GM19455 (cell line): ENCODE results near the gene CSRNP3.

ENCODE experiments used
- ATAC-seq: cut with Tn5 transposase; IDR thresholded peaks from one replicate; pipeline ENCODE4 v1.9.1; 2021; ENCODE audit not compliant: unreplicated experiment

CSRNP3 gene

DNA sequence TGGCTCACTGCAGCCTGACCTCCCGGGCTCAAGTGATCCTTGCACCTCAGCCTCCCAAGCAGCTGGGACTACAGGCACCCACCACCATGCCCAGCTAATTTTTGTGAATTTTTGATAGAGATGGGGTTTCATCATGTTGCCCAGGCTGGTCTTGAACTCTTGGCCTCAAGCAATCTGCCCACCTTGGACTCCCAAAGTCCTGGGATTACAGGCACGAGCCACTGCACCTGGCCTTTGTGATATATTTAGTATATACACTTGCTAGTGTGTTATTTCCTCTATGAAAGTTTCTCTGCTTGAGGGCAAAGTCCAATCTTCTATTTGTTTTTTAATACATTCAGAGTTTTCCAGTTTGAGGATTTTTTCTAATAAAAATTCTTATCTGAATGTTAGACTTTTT is 205.3 kb downstream of the CSRNP3 start:
- no peak for ATAC-seq

DNA sequence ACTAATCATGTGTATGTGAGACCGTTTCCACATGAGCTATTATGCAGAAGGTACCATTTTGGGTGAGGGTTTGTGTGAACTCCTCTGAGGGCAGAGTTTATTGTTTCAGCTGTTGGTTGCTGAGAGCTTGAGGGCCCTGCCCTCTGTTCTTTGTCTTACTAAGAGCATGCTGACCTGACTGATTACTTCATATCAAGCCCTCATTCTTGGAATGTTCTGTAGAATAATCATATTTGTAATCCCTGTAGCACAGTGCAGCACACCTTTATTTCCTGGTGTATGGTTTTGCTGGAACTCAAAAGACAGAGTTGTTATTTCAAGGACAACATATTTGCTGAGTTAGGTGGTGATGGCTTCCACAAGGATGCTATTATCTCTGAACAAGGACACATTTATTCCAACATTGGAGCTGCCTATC is 206.1 kb downstream of the CSRNP3 start:
- ATAC-seq, result no peak

DNA sequence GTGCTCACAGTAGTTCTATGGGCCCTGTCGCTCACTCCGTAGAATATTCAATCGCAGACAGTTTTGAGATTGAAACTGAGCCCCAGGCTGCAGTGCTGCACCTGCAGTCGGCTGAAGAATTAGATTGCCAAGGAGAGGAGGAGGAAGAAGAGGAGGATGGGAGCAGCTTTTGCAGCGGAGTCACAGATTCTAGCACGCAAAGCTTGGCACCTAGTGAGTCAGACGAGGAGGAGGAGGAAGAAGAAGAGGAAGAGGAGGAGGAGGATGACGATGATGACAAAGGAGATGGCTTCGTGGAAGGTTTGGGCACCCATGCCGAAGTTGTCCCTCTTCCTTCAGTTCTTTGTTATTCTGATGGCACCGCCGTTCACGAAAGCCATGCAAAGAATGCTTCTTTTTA is 209.4 kb downstream of the CSRNP3 start:
- ATAC-seq, result no peak

DNA sequence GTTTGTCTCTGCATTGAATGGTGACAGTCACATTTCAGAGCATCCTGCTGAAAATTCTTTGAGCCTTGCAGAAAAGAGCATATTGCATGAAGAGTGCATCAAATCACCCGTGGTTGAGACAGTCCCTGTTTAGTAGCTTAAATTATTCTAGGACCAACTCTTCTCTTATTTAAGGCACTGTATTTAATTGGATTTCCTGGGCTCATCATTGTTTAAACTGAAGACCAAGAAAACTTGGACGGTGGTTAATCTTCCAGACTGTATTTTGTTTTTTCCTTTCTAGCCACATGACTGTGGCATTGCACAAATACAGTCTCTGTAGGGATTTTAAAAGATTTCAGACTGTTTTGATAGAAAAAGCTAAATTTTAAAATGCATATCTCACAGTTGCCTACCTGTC is 210.1 kb downstream of the CSRNP3 start:
- ATAC-seq, result no peak

DNA sequence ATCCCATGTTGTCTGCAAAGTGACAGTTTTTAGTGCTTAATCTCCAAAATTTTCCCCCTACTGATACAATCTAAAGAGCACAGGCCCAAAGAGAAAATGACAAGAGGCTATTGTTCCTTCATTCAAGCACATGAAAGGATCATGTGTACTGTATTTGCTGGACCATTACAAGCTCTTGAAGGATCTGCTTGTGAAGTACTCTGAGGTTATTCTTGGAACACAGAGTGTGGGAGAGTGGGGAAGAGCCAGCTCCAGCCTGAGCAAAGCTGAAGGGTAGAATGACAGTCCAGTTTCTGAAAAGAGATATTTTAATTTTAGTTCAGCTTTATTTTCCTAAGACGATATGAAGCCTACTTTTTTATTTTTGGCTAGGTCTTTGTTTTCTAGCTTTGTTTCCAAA is 212.3 kb downstream of the CSRNP3 start:
- no peak for ATAC-seq

DNA sequence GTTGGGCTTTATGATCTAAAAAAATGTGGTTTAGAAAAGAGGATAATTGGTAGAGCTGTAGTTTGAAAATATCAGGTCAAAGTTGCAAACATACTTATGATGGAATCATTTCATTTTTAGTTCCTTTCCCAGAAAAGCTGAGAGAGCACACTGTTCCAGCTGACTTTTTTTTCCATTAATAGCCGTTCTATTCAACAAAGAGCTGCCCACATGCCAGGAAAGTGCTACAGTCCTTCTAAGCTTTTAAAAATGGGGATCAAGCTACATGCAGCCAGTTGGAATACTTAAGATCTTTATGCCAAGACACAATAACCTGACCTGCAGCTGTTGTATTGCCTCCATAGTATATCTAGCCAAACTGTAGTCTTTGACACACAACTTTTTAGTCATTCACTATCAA is 213.0 kb downstream of the CSRNP3 start:
- ATAC-seq, result no peak

DNA sequence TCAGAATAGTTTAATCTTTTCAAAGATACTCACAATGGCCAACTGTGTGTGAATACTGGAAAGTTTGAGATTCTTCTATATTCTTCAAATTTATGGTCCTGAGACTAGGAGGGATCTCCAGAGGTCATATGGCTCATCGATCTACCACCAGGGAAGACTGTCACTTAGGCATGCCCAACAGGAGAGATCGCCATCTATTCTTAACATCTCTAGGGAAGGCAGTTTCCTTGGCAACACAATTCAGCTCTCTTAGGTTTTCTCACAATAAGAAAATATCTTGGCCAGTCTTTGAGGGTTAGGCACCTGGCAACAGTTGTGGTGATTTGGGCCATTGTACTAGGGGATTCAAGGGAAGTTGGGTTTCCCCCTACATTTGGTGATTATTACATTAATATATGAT is 217.3 kb downstream of the CSRNP3 start:
- ATAC-seq, result no peak

DNA sequence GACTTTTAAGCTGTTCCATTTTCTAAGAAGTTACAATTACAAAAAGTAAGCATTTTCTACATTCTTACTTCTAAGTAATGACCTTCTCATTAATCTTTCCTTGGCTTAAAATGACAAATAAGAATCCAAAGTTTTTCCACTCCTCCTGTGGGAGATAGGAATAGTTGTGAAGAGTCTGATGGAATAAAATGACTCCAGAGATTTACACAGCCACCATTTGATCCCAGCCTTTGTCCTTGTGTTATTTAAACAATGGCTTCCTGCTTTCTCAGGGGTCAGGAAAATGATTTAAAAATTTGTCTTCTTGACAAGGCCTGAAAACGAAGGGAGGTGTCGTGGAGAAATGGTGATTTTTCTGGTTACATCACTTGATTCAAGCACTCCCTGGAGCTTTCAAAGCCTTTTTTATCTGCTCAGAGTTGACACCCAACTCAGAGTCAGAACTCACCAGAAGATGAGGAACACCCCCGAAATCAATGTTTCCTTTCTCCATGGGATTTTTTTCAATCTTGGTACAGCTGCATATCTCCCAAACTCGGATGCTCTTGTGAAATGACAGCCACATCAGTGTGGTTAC is 218.0 kb downstream of the CSRNP3 start:
- no peak for ATAC-seq

DNA sequence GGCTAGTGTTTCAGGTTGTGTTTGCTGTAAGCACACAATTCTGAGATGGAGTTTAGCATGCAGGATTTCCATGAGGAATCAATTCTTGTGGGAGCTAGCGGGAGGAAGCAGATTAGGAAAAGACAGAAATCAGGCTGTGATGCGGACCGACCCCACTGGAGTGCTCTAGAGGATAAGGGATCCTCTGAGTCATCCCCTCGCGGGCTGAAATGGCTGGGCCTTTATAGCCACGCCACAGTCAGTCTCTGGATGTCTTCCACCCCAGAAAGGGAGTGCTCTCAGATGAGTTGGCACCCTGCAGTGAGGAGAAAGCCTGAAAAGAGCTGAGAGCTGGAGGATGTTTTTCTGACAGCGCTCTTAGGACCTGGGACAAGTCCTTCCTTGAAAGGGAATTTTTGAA is 222.1 kb downstream of the CSRNP3 start:
- no peak for ATAC-seq

DNA sequence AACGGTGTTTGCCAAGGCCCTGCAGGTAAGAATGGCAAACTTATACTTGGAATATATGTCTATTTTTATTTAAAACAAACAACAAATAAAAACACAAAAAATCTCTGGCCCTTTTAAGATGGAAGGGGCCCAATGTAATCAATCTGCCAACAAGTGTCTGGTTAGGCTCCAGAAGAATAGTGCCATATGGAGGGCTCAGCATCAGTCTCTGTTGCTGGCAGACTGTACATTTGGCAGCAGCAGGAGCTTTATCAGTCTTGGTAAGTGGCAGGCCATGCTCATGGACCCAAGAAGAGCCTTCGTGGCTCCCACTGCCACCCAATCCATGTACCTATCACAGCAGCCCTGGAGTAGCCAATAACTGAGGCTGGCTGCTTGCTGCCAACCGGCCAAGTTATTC is 223.4 kb downstream of the CSRNP3 start:
- no peak for ATAC-seq

DNA sequence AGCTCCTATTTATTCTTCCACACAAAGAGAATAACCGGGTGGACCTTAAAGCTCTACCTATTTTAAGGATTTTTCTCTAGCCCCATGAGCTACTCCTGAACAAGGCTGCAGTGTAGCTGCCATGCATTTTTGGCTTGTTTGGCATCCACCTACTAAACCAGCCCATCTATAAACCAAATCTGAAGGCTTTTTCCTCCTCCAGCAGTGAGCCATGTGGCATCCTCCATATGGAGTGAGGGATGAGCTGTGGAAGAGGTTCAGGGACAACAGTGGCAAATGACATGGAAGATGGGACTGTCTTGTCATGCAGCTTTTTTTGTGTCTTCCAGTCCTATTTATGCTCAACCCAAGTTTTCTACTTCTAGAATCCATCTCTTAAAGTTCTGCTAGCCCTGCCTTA is 224.3 kb downstream of the CSRNP3 start:
- no peak for ATAC-seq

DNA sequence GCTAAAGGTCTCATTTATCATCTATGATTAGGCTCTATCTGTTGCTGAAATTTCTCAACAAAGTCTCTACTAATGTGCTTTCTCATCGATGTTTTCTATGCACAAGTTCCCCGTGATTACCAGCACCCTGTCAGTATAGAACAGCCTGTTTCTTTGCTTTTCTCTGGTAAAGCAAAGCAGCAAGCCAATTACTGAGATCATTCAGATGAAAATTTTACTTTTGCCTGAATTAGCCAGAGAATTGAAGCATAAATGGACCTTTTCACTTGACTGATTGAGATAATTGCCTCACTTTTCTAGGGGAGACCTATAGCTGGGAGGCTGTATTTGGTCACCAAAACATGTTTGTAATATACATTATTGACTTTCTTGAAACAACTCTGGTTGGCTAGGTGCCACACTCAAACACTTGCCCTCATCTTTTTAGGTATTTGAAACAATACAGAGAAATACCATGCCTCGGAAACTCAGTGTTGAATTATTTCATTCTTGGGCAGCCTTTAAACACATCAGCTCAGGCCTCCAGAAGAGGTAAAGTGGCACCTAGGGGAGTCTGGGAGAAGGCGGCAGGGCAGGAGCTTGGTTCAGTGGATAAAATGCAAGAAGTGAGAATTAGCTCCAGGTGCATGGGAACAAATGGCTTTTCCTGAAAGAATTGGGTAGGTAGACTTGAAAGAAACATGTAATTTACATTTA is 228.4 kb downstream of the CSRNP3 start:
- ATAC-seq, result no peak

DNA sequence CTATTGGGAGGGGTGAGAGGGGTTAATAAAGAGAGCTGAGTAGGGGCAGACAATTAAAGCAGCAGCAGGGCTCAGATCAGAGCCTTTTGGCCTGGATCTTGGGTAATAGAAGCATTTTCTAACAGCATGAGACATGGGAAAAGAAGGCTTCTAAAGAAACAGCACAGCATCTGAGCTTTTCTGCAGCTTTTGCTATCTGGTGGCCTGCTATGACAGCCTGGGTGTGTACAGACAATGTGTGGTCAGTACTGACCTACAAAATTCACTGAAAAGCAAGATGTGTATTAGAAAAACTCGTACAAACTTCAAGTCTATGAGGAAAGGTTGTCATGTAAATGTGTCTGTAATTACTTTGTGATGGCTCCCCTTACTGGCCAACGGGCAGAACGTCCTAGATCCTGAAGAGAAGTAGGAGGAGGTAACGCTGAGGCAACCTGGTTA is 229.0 kb downstream of the CSRNP3 start:
- peak; percentile 87 for ATAC-seq

DNA sequence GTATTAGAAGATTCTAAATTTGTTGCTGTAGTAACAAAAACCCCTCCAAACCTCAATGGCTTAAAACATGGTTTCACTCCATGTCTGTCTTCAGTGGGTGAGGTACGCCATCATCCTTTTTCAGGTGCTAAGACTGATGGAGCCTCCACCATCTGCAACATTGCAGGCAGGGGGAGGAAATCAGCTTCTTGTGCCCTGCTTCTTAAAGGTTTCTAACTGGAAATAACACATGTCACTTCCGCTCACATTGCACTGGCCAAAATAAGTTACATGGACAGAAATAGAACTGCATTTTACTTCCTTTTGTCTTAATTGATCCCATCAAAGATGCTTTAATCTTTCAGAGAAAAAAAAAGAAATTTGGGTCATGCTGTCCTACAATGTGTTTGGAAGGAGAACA is 230.4 kb downstream of the CSRNP3 start:
- no peak for ATAC-seq

DNA sequence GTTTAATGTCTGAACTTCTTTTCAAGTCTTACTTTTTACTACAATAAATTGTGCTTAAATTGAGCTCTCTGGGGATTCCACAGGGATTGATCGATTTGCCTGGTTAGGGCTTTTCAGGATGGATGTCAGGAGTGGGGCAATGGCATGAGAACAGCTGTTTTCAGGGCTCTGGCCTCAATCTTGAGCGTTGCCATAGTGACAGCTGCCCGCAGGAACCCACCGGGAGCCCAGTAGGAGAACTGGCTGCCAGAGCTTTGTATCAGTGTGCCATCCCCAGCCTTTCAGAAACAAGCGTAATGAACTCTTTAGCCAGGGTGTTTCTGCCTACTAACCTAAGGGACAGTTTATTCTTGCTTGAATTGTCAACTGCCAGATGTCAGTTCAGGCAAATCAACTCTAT is 231.0 kb downstream of the CSRNP3 start:
- no peak for ATAC-seq

DNA sequence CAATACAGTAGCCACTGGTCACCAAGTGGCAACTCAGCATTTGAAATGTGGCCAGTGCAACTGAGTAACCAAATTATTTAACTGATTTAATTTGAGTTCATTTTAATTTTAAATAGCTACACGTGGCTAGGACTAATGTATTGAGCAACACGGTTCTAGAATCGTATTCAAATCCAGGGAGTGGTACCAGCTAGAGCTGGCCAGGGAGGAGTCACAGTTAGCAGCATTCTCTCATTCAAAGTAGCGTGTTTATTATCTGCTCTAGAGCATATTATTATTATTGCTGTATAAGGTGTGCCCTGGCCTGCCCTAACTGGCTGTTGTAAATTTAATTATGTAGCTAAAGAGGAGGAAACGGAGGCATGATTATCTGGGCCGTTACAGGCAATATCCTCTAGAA is 231.6 kb downstream of the CSRNP3 start:
- ATAC-seq, result no peak

DNA sequence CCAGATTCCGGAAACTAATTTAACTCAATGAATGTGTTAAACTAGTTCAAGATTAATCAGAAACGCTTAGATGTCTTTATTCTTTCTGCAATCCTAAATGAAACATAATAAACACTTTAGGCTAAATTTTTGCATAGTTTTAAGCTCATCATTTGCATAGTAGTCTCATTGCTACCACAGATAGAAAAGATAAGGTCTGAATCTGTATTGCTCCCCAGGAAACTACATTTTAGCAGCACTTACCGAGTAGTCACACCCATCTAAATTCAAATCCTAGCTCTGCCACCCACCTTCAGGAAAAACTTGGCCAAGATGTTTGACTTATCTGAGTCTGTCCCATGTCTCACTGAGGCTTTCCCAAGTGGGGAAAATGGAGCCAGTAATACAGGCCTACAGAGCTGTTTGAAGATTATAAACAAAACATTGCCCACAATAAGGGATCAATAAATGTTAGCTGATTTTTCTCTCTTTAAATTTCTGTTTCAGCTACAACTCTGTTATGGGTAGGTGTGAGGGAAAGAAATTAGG is 237.5 kb downstream of the CSRNP3 start:
- ATAC-seq, result no peak

DNA sequence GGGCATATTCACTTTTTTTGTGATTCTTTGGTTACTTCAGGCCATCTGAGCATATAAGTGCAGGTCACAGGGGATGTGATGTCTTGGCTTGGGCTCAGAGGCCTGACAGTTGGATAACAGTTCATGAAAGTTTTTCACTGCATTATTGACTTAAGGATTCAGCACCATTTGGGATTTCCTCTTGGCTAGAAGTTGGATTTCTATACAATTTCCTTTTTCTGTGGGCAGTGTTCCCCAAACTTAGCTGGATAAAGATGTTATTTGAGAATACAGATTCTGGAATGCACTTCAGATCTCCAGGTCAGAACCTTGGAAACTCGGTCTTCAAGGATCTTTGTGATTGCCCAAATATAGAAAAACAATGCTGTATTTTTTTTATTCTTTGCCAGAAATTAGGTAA is 246.6 kb downstream of the CSRNP3 start:
- no peak for ATAC-seq

DNA sequence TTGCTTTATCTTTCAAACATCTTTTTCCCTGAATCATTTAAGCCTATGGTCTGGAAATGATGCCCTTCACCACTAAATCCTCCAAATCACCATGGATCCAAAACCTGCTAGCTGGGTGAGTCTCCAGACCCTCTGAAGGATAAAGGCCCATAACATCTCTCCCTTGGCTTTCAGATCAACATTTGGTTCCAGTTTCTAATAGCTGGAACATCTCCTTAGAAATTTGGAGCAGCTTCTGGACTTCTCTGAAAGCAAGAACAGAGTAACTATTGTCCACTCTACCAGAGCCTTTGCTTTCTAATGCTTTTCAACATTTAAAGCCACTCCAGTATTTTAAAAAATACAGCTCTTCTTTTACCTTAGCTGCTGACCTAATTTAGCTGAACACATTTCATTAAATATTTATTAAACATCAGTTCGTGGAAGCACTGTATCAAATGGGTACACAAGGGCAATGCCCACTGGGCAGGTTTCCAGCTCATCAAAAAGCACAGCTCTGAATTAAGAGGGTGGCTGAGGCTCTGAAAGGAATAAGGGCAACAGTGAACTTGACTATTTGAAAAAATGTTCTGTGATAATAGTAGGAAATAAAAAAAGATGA is 249.2 kb downstream of the CSRNP3 start:
- no peak for ATAC-seq

DNA sequence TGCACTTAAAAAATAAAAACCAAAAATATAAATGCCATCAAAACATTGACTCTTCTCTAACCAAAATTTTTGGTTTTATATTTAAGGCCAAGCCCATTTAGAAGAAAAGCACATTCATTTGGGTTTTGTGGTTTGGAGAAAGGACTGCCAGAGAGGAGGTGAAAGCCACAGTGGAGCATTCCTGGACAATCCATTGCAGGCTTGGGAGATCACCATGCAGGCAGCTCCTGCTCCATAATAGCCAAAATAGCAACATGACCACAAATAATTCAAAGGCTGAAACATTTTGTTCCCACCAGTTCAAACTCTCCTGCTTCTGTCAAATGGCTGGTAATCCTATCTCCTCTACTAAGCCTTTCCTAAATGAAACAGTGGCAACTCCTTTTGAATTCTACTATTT is 251.0 kb downstream of the CSRNP3 start:
- no peak for ATAC-seq

DNA sequence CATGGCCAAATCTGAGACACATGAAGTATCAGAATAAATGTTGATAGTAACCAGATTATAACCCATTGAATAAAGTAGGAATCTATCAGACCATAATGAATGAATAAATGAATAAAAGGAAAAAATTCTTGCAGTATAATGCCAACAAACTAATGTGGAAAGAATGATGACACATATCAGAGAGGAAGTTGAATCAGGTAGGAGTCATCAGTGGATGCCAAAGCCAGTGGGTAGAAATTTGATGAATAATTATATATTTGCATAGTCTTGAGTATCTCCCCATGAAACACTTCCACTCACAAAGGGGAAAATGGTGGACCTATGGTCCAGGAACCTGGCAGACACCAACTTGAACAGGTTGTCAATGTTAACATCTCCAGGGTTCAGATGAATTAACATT is 255.9 kb downstream of the CSRNP3 start:
- no peak for ATAC-seq
